Body of pancreas (tissue), 4 donors: Measurements from ENCODE around the gene TRIB2. TPM values are rescaled to one million over a fixed set of nuclear protein-coding genes. Genes with fewer than 3 reads are reported as not detected.

ENCODE experiments used
- ATAC-seq: fragments of 150-250 bp; one replicate; pipeline ENCODE4 v1.9.1; 2016
- DNase-seq, 4 donors: peaks; one replicate each; pipeline ENCODE4 v3.0.0-alpha.2; 2019
- H3K27ac ChIP-seq, 4 donors: fragments of 200-600 bp; sonication (generic); 1 replicate in 3 of 4; 2 replicates in 1 of 4; pipeline versions ENCODE4 v1.5.1 to v1.6.1; 2016 to 2019; ENCODE audit warnings: mild to moderate bottlenecking in 1 of 4, mixed read lengths in 1 of 4, moderate library complexity in 1 of 4
- H3K27me3 ChIP-seq, 2 donors: fragments of 200-600 bp; sonication (generic); one replicate each; pipeline ENCODE4 v1.6.0; 2016; ENCODE audit warnings: mild to moderate bottlenecking in 1 of 2
- H3K36me3 ChIP-seq, 2 donors: fragments of 200-600 bp; sonication (generic); replicated peaks in 1 of 2; 2 replicates each; pipeline ENCODE4 v1.5.1; 2016; ENCODE audit warnings: low read depth in 2 of 2; ENCODE audit not compliant: insufficient read depth in 1 of 2
- H3K4me1 ChIP-seq: fragments of 200-600 bp; sonication (generic); one replicate; pipeline ENCODE4 v1.6.0; 2016
- H3K4me3 ChIP-seq, 2 donors: fragments of 200-600 bp; sonication (generic); 1 replicate in 1 of 2; 2 replicates in 1 of 2; pipeline ENCODE4 v1.5.1; 2016 to 2019
- H3K9me3 ChIP-seq, 3 donors: fragments of 200-600 bp; sonication (generic); 1 replicate in 2 of 3; 2 replicates in 1 of 3; pipeline ENCODE4 v1.5.1; 2016
- CTCF ChIP-seq, 7 experiments: fragments of 450-650 bp in 4 of 7; fragments of 200-600 bp in 3 of 7; sonication (generic) in 3 of 7; IDR thresholded peaks; one replicate each; pipeline ENCODE4 v1.5.1; 2016 to 2019; ENCODE audit warnings: antibody characterized with exemption in 7 of 7
- POLR2A ChIP-seq, 3 donors: fragments of 450-650 bp; IDR thresholded peaks; one replicate each; pipeline ENCODE4 v1.6.1; 2016; ENCODE audit warnings: antibody characterized with exemption in 3 of 3, mild to moderate bottlenecking in 2 of 3
- WGBS, 2 donors: methylation state at CpG; one replicate each; pipeline ENCODE4 v1.1.5; 2017; 5-methylcytosine and 5-hydroxymethylcytosine counted together
- intact Hi-C: fragments of 100-400 bp; cut with DNase I; formaldehyde crosslinking; loops from one replicate; pipeline ENCODE4 v1.15.1; 2023
- total RNA-seq, 2 donors: library from RNA; depleted of rRNA; stranded (reverse); fragments of >200 nt; gene quantifications; one replicate each; pipeline ENCODE4 v1.1.0, GENCODE V29; 2016

TRIB2 gene
- total RNA-seq, 2 donors from 2014 or later, result 49.3 to 99.2 TPM

DNA sequence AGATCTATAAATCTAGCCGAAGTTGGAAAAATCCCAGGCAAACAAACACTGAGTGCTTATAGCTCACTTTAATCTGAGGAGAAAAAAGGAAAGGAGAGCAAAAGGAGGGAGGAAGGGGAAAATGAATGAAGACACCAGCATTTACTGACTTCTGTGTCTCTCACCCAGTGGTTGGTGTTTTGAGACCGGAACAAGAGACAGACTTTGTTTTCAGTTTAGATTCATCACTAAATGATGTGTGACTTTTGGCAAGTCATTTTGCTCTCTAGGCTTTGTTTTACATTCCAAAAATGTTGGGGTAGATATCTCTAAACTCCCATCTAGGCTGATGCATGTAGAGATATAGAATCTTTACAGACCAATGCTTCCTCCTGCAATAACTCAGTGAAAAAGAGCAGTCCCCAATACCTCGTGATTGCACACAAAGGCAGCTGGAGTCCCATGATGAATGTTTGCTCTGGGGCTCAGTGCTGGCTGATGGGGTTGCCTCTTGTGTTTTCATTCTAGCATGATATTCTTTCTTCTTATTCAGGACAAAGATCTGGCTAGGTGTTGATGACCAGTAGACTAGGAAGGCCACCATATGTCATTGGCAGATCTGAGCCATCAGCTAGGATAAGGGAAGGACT is 51.4 kb downstream of the TRIB2 start:
- Histone ChIP-seq H3K9me3 (no peaks in the 10 kb centered on the region), H3K27me3 (no peaks in the 10 kb centered on the region), H3K4me1 (no peaks in the 10 kb centered on the region), H3K4me3 (no peak overlapping the region), H3K36me3 (no peaks in the 10 kb centered on the region), H3K27ac (no peak overlapping the region)
- 65 to 81% methylated on average over 3 of the region's 3 CpGs for WGBS, 2 donors
- intact Hi-C loops, result no loop called here
- DNase-seq (no peak), ATAC-seq (no peak)
- TF ChIP-seq POLR2A (IDR thresholded peaks at IDR 0.05), result no peak
- no peak for TF ChIP-seq CTCF (IDR thresholded peaks at IDR 0.05)

GRCh38 chr2:12769492-12770105 is 52.9 kb downstream of the TRIB2 start:
- WGBS, 2 donors, result 50 to 59% methylated on average over 9 of the region's 9 CpGs
- ATAC-seq (peak; percentile 56), DNase-seq (peak in 2 of 4 donors; percentile 36)
- no peak overlapping the region for H3K4me3 ChIP-seq
- H3K27ac ChIP-seq, result no peak overlapping the region
- H3K36me3 ChIP-seq, result no peaks in the 10 kb centered on the region
- no peaks in the 10 kb centered on the region for H3K27me3 ChIP-seq
- H3K4me1 ChIP-seq, result no peaks in the 10 kb centered on the region
- H3K9me3 ChIP-seq, result no peaks in the 10 kb centered on the region
- intact Hi-C loops, result no loop called here
- TF ChIP-seq POLR2A (IDR thresholded peaks at IDR 0.05) (no peak), CTCF (IDR thresholded peaks at IDR 0.05) (no peak)

- intact Hi-C loops, result no loop called here
- ATAC-seq, result no peak
- no peak for DNase-seq
- Histone ChIP-seq H3K4me1 (no peaks in the 10 kb centered on the region), H3K9me3 (no peaks in the 10 kb centered on the region), H3K4me3 (no peak overlapping the region), H3K27me3 (no peaks in the 10 kb centered on the region), H3K27ac (no peak overlapping the region), H3K36me3 (no peaks in the 10 kb centered on the region)
- TF ChIP-seq CTCF (IDR thresholded peaks at IDR 0.05) (no peak), POLR2A (IDR thresholded peaks at IDR 0.05) (no peak)
- WGBS, 2 donors, result 55 to 56% methylated on average over 8 of the region's 8 CpGs
These were observed 53.7 kb downstream of the TRIB2 start for GRCh38 chr2:12770300-12770968.

GRCh38 chr2:12771154-12771553 is 54.4 kb downstream of the TRIB2 start:
- ATAC-seq, result no peak
- Histone ChIP-seq H3K4me3 (no peak overlapping the region), H3K27ac (no peak overlapping the region), H3K36me3 (no peaks in the 10 kb centered on the region), H3K27me3 (no peaks in the 10 kb centered on the region), H3K9me3 (no peaks in the 10 kb centered on the region), H3K4me1 (no peaks in the 10 kb centered on the region)
- no peak for DNase-seq
- 87 to 90% methylated on average over 3 of the region's 3 CpGs for WGBS, 2 donors
- TF ChIP-seq POLR2A (IDR thresholded peaks at IDR 0.05) (no peak), CTCF (IDR thresholded peaks at IDR 0.05) (no peak)
- intact Hi-C loops, result no loop called here
